MCF 10A (cell line): ENCODE data around the gene S100A2. TPM values are rescaled to one million over a fixed set of nuclear protein-coding genes. Genes with fewer than 3 reads are reported as not detected.
A peak's percentile ranks its signal among the peaks of the same experiment; 100 is the strongest.

ENCODE experiments used
- BruUV-seq: library from RNA; stranded (reverse); fragments of 400-500 nt; replicated peaks from 2 replicates; lab custom pipeline; 2021; lab: Mats Ljungman, UMichigan
- CTCF ChIA-PET: fragments of 300-600 bp; sonication (Branson Sonifier 250); formaldehyde crosslinking; extraction: SDS; loops from one replicate; lab custom pipeline; 2021; ENCODE audit warnings: antibody characterized with exemption, inconsistent platforms; lab: Yijun Ruan, JAX
- POLR2A ChIA-PET: fragments of 300-600, 350-650 bp; sonication (Branson Sonifier 250); formaldehyde crosslinking; extraction: SDS; loops from one replicate; lab custom pipeline; 2020; ENCODE audit warnings: antibody characterized with exemption, inconsistent platforms; lab: Yijun Ruan, JAX
- DNase-seq: peaks from one replicate; pipeline ENCODE4 v3.0.0-alpha.2; 2018; ENCODE audit not compliant: unreplicated experiment
- H3K27ac Mint-ChIP-seq: one replicate; pipeline ENCODE4 v1.8.0; 2022; ENCODE audit warnings: mild to moderate bottlenecking, low read depth, mixed read lengths; ENCODE audit not compliant: unreplicated experiment
- H3K27me3 Mint-ChIP-seq: one replicate; pipeline ENCODE4 v1.8.0; 2022; ENCODE audit warnings: mixed read lengths; ENCODE audit not compliant: insufficient read depth, unreplicated experiment
- H3K36me3 Mint-ChIP-seq: one replicate; pipeline ENCODE4 v1.8.0; 2022; ENCODE audit warnings: mild to moderate bottlenecking, moderate library complexity, mixed read lengths; ENCODE audit not compliant: insufficient read depth, unreplicated experiment
- H3K4me1 Mint-ChIP-seq: one replicate; pipeline ENCODE4 v1.8.0; 2022; ENCODE audit warnings: mixed read lengths; ENCODE audit not compliant: insufficient read depth, unreplicated experiment
- H3K4me3 Mint-ChIP-seq: one replicate; pipeline ENCODE4 v1.8.0; 2022; ENCODE audit warnings: mild to moderate bottlenecking, moderate library complexity, mixed read lengths; ENCODE audit not compliant: unreplicated experiment
- H3K9me3 Mint-ChIP-seq: one replicate; pipeline ENCODE4 v1.8.0; 2022; ENCODE audit warnings: mixed read lengths; ENCODE audit not compliant: unreplicated experiment
- CTCF ChIP-seq: fragments of 200-600 bp; IDR thresholded peaks from one replicate; pipeline ENCODE4 v1.8.0; 2022; ENCODE audit warnings: antibody characterized with exemption, mild to moderate bottlenecking; ENCODE audit not compliant: unreplicated experiment
- intact Hi-C: fragments of 100-400 bp; cut with micrococcal nuclease; formaldehyde crosslinking; loops from 2 replicates; pipeline ENCODE4 v1.14.1; 2022
- total RNA-seq: library from RNA; stranded (reverse); gene quantifications from 2 replicates; pipeline ENCODE4 v1.2.3, GENCODE V29; 2022

The S100A2 gene
- total RNA-seq, 1 experiment from 2014 or later = 5,064 TPM

DNA sequence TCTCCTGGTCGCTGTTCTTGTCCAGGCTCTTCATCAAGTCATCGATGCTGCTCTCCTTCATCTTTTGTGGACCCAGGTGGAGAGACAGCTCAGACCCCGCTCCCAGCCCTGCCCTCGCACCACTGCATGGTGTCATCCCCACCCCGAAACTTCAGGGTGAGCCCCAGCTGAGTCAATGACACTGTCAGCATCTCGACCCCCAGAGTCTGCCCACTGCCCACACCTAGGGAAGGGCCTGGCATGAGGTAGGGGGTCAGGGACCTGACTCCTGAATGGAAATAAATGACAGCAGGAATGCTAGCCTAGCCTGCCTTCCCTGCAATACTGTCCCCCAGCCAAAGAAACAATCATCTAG, 28.3 kb downstream of the S100A2 start:
- DNase-seq = no peak
- peak overlapping the region; percentile 75 for H3K27ac Mint-ChIP-seq
- no peaks in the 10 kb centered on the region for H3K27me3 Mint-ChIP-seq
- no TSS peak for BruUV-seq
- peaks cover 32% of the 10 kb centered on the region for H3K36me3 Mint-ChIP-seq
- H3K9me3 Mint-ChIP-seq = no peaks in the 10 kb centered on the region
- CTCF ChIA-PET = interaction anchor here (0.7 to 11.3 kb wide), 8 partner anchors 10 to 182 kb away, joined by 3 to 224 read pairs (median 4); partner anchors contain the start of gene S100A2
- H3K4me1 Mint-ChIP-seq = peaks cover 79% of the 10 kb centered on the region
- POLR2A ChIA-PET = interaction anchor here (2.9 to 36.1 kb wide), 5 partner anchors 17 to 453 kb away, joined by 11 to 2106 read pairs (median 476); partner anchors contain the start of genes RPS27, S100A14, S100A16 and S100A2
- peak overlapping the region; percentile 99 for H3K4me3 Mint-ChIP-seq
- no peak for TF ChIP-seq CTCF
- intact Hi-C loops = no loop called here

- CTCF ChIA-PET = interaction anchor here (0.7 to 11.3 kb wide), 10 partner anchors 10 to 1561 kb away, joined by 3 to 224 read pairs (median 4); partner anchors contain the start of genes S100A14, S100A2, S100A3 and S100A4
- intact Hi-C loops = no loop called here
- POLR2A ChIA-PET = interaction anchor here (0.6 to 36.1 kb wide), 9 partner anchors 18 to 1999 kb away, joined by 3 to 2106 read pairs (median 11); partner anchors contain the start of genes CHTOP, RPS27, S100A14 and S100A16
- Mint-ChIP-seq H3K27ac (peak overlapping the region; percentile 75), H3K4me1 (peaks cover 79% of the 10 kb centered on the region), H3K9me3 (no peaks in the 10 kb centered on the region), H3K27me3 (no peaks in the 10 kb centered on the region), H3K4me3 (peak overlapping the region; percentile 99), H3K36me3 (peaks cover 32% of the 10 kb centered on the region)
- BruUV-seq = no TSS peak
- TF ChIP-seq CTCF = no peak
- peak; percentile 77 for DNase-seq
These were observed 28.8 kb downstream of the S100A2 start for GRCh38 chr1:153536671-153537375.

- BruUV-seq = no TSS peak
- ChIA-PET CTCF (interaction anchor here (0.5 to 11.3 kb wide), 16 partner anchors 10 to 1561 kb away, joined by 3 to 224 read pairs (median 4); partner anchors contain the start of genes S100A14, S100A2, S100A3 and S100A4), POLR2A (interaction anchor here (0.6 to 36.1 kb wide), 15 partner anchors 19 to 1437 kb away, joined by 3 to 2106 read pairs (median 9); partner anchors contain the start of genes CHTOP, CREB3L4, RPS27 and S100A13)
- Mint-ChIP-seq H3K4me3 (peak overlapping the region; percentile 99), H3K36me3 (peaks cover 31% of the 10 kb centered on the region), H3K4me1 (peaks cover 72% of the 10 kb centered on the region), H3K27ac (peak overlapping the region; percentile 75), H3K27me3 (no peaks in the 10 kb centered on the region), H3K9me3 (no peaks in the 10 kb centered on the region)
- intact Hi-C loops = no loop called here
- no peak for TF ChIP-seq CTCF
- DNase-seq = peak; percentile 97
These were observed 29.5 kb downstream of the S100A2 start for GRCh38 chr1:153536012-153536670.
